Loucy (cell line): ENCODE results near the gene NLRC5.

Experiments
- CTCF ChIP-seq: fragments of 200-600 bp; sonication (generic); conservative IDR thresholded peaks from 2 replicates; pipeline ENCODE4 v1.5.1; 2014; ENCODE audit warnings: mild to moderate bottlenecking, antibody characterized with exemption, low read length
- EZH2phosphoT487 ChIP-seq: fragments of 200-600 bp; IDR thresholded peaks from 2 replicates; pipeline ENCODE4 v1.6.1; 2018; ENCODE audit warnings: antibody characterized with exemption, mild to moderate bottlenecking, moderate library complexity, borderline replicate concordance

- TF ChIP-seq CTCF, result no peak
- TF ChIP-seq EZH2phosphoT487, result no peak
Observed at GRCh38 chr16:56961851-56962281, 27.5 kb upstream of the NLRC5 start, which contains the start of gene CETP.
